GM18508 (cell line): ENCODE measurements around the gene BPIFA1.

Experiments used
- ATAC-seq: cut with Tn5 transposase; IDR thresholded peaks from one replicate; pipeline ENCODE4 v1.9.1; 2021; ENCODE audit warnings: moderate number of reproducible peaks; ENCODE audit not compliant: insufficient read depth, unreplicated experiment

The BPIFA1 gene

GRCh38 chr20:33277471-33278441 is 42.0 kb downstream of the BPIFA1 start:
- ATAC-seq = no peak

DNA sequence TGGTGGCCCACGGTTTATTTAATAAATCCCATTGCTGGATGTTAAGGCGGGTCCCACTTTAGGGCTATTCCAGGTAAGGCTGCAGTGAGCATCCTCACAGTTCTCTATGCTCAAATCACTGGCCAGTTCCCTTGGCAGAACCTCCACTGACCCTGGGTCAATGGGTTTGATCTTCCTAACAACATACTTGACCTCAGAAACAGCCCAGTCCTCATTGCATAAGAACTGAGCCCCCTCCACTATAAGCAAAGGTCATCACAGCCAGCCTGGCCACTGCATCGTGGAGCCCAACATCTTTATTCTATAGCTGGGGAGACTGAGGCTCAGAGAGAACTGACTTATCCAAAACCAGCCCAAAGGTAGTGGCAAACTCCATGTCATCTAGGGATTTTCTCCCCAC is 42.9 kb downstream of the BPIFA1 start:
- no peak for ATAC-seq

DNA sequence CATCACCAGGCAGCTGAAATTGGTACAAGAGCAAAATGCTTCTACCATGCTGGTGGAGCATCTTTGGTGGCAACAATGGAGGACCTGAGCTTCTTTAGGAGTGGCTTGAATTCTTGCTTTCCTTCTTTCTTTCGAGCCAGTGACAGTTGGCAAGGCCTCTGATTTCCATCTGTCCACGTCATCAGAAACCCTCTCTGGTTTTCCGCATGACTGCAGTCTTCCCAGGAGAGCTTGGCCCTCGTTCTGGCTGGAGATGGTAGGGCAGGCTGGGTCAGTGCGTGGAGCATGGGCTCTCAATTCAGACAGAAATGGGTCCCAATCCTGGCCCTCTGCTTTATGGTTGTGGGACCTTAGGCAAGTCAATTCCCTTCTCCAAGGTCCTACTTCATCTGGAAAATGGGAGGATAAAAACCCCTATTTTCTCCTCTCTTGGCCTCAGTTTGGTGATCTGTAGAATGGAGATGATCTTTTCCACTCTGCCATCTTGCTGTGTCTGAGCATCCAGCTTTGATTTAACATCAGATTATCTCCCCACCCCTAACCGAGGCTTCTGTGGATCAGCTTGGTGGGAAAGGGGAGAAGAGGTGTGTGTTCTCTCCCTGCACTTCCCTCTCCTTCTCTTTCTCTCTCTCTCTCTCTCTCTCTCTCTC is 43.6 kb downstream of the BPIFA1 start:
- no peak for ATAC-seq

- no peak for ATAC-seq
Observed at GRCh38 chr20:33280000-33280680, 44.3 kb downstream of the BPIFA1 start.

DNA sequence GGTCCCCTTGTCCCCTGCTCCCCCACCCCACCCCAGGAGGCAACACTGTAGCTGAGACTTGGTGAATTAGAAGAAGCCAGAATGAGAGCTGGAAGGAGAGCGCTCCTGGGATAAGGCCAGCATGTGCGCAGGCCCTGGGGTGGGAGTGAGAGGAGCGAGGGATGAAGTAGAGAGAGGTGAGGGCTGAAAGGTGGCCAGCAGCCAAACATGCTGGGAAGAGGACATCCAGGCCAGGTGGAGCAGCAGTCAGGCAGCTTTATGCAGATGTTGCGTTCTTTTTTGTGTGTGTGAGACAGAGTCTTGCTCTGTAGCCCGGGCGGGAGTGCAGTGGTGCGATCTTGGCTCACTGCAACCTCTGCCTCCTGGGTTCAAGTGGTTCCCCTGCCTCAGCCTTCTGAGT is 45.0 kb downstream of the BPIFA1 start:
- ATAC-seq = no peak

GRCh38 chr20:33281550-33282146 is 45.9 kb downstream of the BPIFA1 start:
- no peak for ATAC-seq

GRCh38 chr20:33282196-33282934 is 46.6 kb downstream of the BPIFA1 start:
- no peak for ATAC-seq

GRCh38 chr20:33282991-33283555 is 47.3 kb downstream of the BPIFA1 start, which contains the start of gene BPIFB1:
Gene BPIFB1, plus strand, starts transcription at chr20:33283214. Its CDS starts 2,860 bp downstream, at chr20:33286074.
- ATAC-seq = no peak

DNA sequence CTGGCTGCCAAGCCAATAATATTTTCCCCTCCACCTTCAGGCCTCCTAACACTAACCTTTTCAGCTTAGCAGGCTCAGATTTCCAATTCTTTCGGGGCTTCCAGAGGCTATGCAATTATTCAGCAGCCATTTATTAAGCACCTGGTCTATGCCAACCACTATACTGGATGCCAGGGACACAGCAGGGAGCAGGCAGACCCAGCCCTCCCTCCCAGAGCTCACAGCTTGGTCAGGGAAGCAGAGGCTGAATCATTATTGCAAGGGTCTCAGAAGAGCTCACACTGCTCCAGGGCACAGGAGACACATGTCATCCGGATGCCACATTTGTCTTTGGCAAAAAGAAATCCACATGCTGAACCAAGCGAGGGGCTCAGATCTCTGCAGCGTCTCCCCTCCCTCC is 48.5 kb downstream of the BPIFA1 start:
- no peak for ATAC-seq

- no peak for ATAC-seq
Observed at GRCh38 chr20:33284937-33285336, 49.1 kb downstream of the BPIFA1 start.

DNA sequence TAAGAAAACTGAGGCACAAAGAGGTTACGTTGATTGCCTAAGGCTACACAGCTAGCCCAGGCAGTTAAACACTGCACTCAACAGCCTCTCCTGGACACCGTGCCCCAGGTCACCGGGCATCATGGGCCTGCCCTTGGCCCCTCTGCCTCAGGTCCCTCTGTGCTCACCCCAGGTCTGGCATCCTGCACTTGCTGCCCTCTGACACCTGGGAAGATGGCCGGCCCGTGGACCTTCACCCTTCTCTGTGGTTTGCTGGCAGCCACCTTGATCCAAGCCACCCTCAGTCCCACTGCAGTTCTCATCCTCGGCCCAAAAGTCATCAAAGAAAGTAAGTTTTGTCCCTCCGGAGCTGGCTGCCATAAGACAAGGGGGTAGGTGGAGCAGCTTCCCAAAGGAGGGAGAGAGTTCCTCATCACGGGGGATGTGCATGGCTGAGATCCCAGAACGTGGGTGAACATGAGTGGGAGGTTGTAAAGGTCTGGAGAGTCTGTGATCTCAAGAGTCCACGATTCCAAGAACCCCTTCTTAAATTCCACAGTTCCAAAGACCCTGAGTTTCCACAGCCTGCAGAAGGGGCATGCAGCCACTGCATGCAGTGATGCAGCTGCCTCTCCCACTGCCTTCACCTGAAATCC is 50.2 kb downstream of the BPIFA1 start:
- ATAC-seq = no peak

DNA sequence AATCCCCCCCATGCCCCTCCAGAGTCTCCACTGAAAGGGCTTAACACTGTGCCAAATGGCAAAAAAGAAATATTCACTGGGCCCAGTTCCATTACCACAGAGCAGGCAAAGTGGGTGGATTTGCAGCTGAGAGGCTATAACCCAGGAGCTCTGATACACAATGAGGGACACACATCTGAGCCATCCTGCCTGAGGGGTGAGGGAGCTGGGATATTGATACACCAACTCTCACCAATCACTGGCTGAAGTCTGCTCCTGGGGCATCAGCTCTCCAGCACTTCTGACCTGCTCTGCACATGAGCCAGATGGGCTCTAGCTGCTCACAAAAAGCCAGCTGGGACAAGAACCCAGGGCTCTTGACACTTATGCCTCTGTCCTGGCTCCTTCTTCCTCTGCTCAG is 52.1 kb downstream of the BPIFA1 start:
- no peak for ATAC-seq

DNA sequence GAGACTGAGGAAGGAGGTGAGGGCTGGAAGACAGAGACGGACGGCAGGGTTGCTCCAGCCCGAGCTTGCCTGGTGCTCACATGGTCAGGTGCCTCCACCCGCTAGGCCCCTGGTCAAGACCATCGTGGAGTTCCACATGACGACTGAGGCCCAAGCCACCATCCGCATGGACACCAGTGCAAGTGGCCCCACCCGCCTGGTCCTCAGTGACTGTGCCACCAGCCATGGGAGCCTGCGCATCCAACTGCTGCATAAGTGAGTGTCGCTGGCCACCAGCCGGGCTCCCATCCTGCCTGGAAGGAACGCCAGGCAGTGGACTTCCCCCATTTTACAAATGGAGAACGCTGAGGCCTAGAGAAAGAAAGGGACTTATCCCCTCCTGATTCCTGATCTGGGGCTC is 55.1 kb downstream of the BPIFA1 start:
- no peak for ATAC-seq

DNA sequence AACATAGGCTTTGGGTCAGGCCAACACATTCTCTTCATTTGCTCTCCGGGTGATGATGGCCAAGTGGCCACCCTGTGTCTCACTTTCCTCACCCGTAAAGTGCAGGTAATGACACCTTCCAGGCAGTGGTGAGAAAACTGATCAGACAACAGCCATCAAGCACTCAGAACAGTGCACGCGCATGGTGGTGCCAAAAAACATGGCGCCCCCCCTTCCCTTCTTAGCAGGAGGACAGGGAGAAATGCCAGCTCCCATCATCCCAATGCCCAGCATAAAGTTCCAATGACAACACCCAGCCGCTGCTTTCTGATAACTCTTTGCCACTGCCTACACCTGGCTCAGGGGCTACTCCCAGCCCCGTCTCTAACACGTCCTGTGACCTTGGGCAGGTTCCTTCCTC is 55.6 kb downstream of the BPIFA1 start:
- no peak for ATAC-seq

DNA sequence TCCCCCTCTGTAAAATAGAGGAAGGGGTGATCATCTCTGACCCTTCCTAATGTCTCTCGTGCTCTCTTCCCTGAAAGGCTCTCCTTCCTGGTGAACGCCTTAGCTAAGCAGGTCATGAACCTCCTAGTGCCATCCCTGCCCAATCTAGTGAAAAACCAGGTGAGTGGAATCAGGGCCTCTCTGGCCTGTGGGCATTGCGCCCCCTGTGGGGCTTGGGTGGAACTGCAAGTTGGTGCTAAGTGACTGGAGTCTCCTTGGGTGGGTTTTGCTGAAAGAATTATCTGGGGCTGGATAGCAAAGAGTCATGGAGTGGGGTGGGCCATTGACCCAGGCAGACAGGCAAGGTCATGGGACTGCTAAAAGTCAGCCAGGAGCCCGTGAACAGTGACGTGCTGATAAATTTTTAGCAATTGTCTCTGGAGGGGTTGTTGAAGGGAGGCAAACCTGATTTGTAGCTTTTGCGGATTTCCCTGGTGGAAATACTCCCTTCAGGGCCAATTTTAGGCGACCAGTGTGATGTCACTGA is 56.1 kb downstream of the BPIFA1 start:
- ATAC-seq = no peak
